Activated T-cell treated with anti-CD3 and anti-CD28 coated beads for 48 hours (primary cell): ENCODE data around the gene TP53TG5.
"Not testable (repeated sequence)": the region's sequence is repeated elsewhere in the genome, so short reads cannot be mapped to it uniquely, and the experiment has no call there.

Source experiments
- DNase-seq: peaks from one replicate; pipeline ENCODE4 v3.0.0-alpha.2; 2020; ENCODE audit warnings: low read depth

The TP53TG5 gene

DNA sequence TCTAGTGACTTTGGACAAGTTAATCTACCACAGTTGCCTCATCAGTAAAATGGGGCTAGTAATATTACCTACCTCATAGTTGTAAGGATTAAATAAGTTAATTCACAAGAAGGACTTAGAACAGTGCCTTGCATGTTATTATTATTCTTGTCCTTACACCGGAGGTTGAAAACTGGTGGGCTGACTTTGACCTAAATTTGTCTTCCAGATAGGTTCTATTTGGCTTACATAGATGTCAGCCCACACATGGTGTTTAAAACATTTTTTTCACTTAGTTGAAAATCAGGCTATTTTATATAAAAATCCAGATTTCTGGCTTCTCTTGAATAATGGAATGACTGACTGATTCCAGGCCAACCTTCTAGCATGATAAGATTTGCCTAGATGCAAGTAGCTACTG lies 11.9 kb downstream of the TP53TG5 start:
- DNase-seq, result no peak

- no peak for DNase-seq
These were observed 12.6 kb downstream of the TP53TG5 start for GRCh38 chr20:45365444-45365970.

GRCh38 chr20:45363611-45364492 lies 14.3 kb downstream of the TP53TG5 start:
- DNase-seq, result no peak

GRCh38 chr20:45362804-45363610 lies 15.1 kb downstream of the TP53TG5 start, which contains the start of gene SYS1:
Gene SYS1 (plus strand): TSS chr20:45363156. CDS start chr20:45363532, 376 bp downstream.
- DNase-seq, result peak; percentile 98

DNA sequence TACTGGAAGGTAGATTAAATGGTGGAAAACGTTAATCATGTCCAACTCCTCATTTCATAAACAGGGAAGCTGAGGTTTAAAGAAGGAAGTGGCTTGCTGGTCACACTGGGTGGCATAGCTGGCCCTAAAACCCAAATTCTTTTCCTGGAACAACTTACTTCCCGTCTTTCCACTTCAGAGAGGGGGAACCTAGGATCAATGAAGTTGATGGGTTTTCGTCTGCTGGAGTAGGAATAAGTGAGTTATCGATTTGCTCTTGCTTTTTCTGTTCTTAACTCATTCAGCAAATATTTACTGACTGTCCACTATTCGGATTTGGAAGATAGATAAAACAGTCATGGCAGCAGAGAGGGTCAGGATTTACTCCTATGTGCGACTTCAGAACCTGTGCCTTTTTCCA lies 16.3 kb downstream of the TP53TG5 start:
- DNase-seq, result no peak

DNA sequence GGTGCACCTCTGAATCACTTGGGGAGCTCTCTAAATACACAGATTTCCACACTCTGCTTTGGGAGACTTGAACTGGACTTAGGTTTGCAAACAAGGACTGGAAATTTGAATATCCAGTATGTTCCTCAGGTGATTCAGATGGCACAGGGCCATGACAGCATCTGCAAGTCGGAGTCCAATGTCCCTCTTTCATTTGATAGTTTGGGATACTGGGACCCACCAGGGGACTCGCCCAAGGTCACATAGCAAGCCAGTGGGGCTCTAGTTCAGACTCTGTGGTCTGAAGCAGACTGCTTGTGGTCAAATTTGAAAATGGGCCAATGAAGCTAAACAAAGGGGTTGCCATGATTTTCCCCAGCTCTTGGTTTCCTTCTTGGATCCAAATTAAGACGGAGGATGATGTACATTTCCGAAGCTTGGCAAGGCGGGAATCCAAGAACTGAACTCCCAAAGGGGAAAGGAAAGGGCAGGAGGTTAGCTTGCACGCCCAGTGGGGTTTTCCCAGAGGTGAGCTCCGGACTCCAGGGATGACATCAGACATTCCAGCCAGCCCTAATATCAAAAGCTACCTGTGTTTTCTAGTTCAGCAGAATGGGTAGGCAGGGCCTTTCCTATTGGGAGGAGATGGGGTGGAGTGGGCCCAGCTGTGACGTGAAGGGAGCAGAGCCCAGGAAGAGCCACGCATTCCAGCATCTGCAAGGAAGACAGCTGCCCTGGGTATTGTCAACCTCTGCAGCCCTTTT lies 18.5 kb downstream of the TP53TG5 start:
- no peak for DNase-seq

DNA sequence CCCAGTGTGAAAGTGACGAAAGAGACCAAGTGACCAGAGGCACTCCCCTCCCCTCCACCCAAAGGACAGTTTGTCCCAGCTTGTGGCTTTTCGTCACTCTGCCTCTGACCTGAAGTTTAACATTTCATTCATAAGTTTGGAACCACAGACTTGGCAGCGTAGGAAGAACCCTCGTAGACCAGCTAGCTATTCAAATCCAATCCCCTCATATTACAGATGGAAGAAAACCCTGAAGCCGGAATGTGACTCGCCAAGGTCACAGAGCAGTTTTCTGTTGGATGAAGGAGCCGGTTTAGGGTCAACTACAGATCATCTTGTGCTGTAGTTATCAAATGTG lies 19.1 kb downstream of the TP53TG5 start:
- no peak for DNase-seq

DNA sequence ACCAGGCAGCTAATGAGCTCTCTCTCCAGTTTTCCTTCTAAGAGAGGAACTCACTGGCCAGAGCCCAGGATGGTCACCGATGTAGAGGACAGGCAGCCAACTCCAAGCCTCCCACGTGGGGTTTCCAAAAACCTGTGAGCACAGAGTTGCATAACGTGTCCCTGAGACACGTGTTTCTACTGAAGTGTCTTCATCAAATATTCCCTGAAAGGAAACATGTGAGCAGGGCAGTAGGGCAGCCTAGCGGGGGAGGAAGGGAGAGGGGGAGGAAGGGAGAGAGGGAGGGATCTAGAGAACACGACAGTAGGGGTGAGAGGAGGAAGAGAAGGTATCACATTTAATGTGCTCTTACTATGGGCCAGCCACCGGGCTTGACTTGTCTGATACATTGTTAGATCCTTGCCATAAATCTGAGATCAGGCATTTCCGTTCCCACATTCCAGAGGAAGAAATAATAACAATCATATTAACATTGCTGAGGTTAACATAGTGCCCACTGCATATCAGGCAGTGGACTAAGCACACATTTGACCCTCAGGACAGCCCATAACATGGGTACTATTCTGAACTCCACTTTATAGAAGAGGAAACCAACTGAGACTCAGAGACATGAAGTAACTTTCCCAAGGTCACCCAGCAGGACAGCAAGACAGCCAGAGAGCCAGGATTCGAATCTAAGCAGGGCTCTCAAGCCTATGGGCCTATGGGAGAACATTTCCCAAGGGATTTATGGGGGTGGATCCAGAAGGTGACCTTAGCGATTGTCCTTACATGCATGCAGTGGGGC lies 19.6 kb downstream of the TP53TG5 start:
- DNase-seq, result no peak

DNA sequence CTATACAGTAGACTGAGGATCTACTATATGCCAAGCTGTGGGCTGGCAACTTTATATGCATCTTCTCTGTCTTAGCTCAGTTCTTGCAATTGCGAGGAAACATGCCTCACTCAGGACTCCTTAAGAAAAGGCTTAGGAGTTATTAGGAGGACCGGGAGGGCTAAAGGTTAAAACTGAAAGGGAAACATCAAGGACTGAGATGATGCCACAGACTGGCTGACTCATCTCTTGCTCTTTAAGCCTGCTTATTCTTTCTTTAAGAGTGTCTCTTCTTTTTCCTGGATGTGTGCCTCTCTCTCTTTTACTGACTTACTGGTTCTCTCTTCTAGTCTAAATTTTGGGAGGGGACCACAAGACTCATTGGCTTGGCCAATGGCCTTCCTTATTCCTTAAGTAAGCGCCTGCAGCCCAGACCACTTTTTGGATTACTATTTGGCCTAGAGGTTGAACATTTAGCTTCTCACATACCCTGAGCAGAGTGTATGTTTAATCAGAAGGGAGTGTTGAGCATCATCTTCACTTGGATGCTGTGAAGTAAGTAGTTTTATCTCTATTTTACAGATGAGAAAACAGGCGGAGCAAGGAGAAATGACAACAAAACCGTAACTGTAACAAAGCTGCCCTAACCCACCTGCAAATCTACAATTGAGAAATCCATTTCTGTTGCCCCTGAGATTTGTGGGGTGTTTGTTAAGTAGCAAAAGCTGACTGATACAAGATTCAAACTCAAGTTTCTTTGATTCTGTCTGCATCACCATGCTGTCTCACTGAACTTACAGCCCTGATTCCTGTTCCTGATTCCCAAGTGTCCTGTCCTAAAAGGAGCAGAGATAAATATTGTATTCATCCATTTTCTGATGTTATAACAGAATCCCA lies 22.7 kb downstream of the TP53TG5 start:
- no peak for DNase-seq

DNA sequence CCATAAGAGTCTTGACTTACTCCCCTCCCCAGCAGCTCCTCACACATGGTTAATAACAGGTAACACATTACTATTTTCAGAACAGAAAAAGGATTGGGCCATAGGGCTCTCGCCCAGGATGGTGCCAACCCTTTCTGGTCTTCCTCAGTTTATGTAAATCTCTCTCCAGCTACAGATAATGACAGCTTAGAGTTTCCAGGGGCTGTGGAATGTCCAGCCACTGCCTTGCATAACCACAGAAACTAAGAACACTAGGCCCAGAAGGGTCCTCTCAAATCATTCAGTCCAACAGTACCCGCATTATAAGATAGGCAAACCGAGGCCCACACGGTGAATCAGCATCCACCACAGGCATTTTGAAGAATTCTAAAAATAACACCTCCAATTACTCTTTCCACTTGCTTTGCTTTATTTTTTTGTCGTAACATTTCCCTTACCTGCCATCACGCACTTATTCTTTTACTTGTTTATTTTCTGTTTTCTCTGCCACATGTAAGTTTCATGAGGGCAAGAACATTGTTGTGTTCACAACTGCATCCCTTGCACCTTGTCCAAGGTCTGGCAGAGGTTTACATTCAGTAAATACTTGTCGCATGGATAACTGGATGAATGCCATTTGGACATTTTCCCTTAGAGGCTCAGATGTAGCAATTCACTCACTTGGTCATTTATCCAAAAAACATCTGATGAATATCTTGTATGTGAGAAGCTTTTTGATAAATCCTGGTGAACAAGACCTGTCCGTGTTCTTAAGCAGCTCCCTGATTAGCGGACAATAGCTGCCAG lies 23.5 kb downstream of the TP53TG5 start:
- DNase-seq, result no peak

DNA sequence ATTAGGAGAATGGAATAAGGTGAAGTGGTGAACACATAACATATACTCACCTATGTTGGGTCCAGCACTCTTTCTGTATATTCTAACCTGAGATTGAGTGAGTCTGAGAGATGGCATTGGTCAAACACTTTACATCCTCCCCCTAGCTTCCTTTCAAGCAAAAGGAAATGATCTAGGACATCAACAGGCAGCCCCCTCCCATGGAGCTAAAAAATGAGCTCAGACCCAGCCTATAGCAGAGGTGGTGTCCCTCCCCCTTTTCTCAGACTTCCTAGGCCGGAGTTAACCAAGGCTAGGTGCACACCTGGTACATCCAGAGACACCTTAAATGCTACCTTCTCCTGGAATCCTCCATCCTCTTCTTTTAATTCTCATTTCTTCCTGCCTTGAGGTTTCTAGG lies 24.4 kb downstream of the TP53TG5 start:
- DNase-seq, result no peak

DNA sequence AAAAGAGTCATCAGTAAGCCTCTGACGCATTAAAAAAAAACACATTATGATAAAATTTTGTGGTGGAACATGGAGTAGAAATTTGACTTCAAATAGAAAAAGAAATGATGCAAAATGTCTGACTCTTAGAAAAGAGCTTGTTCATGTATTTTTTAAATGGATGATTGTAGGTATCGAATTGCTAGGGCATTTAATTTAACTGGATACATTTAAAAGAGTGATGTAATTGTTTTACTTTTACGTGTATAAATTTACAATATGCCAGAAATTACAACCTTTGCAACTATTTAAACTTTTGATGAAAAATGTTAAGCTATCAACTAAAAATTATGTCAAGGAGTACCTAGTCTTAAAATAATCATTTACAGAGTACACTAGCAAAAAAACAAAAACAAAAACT lies 25.4 kb downstream of the TP53TG5 start:
- no peak for DNase-seq

- not testable (repeated sequence) for DNase-seq
These were observed 27.3 kb downstream of the TP53TG5 start for GRCh38 chr20:45350795-45351194.

DNA sequence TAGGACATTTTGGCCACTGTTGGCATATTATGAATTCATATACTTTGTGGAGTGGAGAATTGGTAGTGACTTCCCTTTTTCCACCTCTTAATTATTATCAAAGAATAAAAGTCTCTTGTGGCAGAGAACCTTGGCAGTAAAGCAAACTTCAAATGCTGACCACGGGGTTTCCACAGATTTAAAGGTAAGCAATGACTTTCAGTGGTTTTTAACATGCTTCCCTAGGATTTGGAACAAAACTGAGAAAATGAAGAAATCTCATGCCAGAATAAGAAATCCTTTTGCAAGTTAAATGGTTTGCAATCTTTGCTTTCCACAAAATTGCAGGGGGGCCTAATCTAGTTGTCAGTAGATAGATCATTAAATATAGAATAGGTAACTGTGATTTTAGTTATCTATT lies 27.9 kb downstream of the TP53TG5 start:
- DNase-seq, result no peak

DNA sequence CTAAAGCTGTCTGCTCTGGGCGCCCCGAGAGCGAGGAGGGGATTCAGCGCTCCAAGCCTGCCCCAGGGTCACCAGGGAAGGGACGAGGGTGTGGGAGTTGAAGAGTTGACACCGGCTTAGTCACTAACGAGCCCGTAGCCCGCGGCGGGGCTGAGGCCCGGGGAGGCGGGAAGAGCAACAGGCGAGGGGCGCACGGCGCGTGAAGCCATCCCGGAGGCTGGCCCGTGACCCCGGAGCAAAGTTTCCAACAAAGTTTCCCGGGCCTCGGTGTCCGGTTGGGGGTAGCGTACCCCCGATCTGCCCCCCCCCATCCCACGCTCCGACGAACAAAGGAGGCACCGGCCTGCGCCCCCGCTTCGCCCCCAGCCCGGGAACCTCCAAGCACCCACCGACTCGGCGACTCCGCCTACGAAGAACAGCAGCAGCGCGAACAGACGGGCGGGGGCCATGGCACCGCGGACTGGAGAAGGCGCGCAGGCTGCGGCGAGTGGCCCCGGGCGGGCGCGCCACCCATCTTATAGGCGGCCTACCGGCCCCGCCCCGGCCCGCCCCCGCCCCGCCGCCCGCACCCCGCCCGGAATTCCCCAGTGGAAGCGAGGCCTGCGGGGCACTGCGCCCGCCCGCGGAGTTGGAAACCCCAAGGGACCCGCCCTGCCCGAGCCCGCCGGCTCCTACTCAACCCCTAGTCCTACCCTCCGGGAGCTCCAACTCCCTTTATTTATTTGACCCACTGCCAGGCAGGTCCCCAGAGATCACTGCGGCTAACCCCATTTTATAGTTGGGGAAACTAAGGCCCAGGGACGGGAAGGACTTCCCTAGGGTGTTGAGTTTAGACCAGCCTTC lies 30.0 kb downstream of the TP53TG5 start, which contains the start of gene SDC4:
Gene SDC4 (minus strand): TSS at position 489 of the 843 bp plus-strand sequence. CDS start 40 bp downstream, at position 449.
- peak; percentile 68 for DNase-seq

- no peak for DNase-seq
These were observed 30.7 kb downstream of the TP53TG5 start for GRCh38 chr20:45347297-45347935.

DNA sequence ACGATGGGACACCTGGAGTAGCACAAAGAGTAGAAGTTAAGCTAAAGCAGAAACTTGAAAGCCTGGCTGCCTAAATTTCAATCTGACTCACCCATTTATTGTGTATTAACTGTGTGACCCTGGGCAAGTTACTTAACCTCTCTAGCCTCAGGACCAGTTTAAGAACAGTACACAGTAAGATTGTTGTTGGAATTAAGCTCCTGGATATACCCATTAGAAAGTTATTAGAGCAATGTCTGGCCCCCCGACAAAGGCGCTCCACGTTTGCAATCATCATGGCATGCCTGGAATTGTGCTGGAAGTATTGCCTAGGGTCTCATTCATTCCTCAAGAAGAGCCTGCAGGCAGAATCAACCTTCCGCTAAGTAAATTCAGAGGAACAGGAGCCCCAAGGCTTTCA lies 31.3 kb downstream of the TP53TG5 start:
- DNase-seq, result no peak

- no peak for DNase-seq
These were observed 31.8 kb downstream of the TP53TG5 start for GRCh38 chr20:45346291-45346718.
